ENCODE results near the gene C7orf57. TPM values are rescaled to one million over a fixed set of nuclear protein-coding genes. Genes with fewer than 3 reads are reported as not detected.
"Not testable (repeated sequence)": the region's sequence is repeated elsewhere in the genome, so short reads cannot be mapped to it uniquely, and the experiment has no call there.

Gene C7orf57
- total and polyA plus RNA-seq, 2 donors (not counting 3 experiments of a cell fraction or from before 2014, with no cell fraction given): not detected

- no peak for DNase-seq (ENCODE audit: low read depth, low spot score)
- no peaks in the 10 kb centered on the region for H3K36me3 ChIP-seq (ENCODE audit: control insufficient read depth in 2 of 2, extremely low read depth in 1 of 2, insufficient read depth in 2 of 2, low read length in 2 of 2)
- ChIA-PET POLR2A (no interaction called here), CTCF (interaction anchor here (1.0 to 1.3 kb wide), 3 partner anchors 32 to 134 kb away, joined by 3 to 5 read pairs (median 3); no protein-coding TSS in a partner anchor)
- FAIRE-seq: no peak
- H2AFZ ChIP-seq (ENCODE audit: low read depth, low read length): no peak overlapping the region
- no peaks in the 10 kb centered on the region for H3K27me3 ChIP-seq (ENCODE audit: control insufficient read depth in 2 of 2, insufficient read depth in 2 of 2, low read length in 2 of 2)
- H3K9ac ChIP-seq (replicated peaks; ENCODE audit: extremely low read depth, insufficient read depth, low read length): no peak overlapping the region
- intact Hi-C loops (cut with micrococcal nuclease) (no loop called here), dilution Hi-C loops (cut with MboI; ENCODE audit: extremely low pct_ligation_motif_present, low sequenced_read_pairs) (no loop called here)
- no peaks in the 10 kb centered on the region for H4K20me1 ChIP-seq (replicated peaks; ENCODE audit: control insufficient read depth, extremely low read depth, insufficient read depth, low read length)
- no peak for TF ChIP-seq CTCF (IDR thresholded peaks at IDR 0.05; ENCODE audit: extremely low read depth in 1 of 2, insufficient read depth in 1 of 2, low read depth in 1 of 2, low read length in 2 of 2)
- no peak for TF ChIP-seq FOS (IDR thresholded peaks at IDR 0.05; ENCODE audit: borderline replicate concordance, insufficient read depth, low read length)
- TF ChIP-seq MAX (IDR thresholded peaks at IDR 0.05; ENCODE audit: insufficient read depth, insufficient read length): no peak
- no peak for TF ChIP-seq EZH2 (IDR thresholded peaks at IDR 0.05; ENCODE audit: borderline replicate concordance, low read depth, low read length, severe bottlenecking)
- no peak for TF ChIP-seq POLR2A (IDR thresholded peaks at IDR 0.05; ENCODE audit: low read depth, low read length)
- TF ChIP-seq POLR2AphosphoS5 (IDR thresholded peaks at IDR 0.05; ENCODE audit: insufficient read depth, low read depth, low read length): no peak
- no peak for TF ChIP-seq GATA2 (IDR thresholded peaks at IDR 0.05; ENCODE audit: insufficient read depth, insufficient read length, low read depth, low read length)
- TF ChIP-seq MYC (IDR thresholded peaks at IDR 0.05; ENCODE audit: low read depth, low read length): no peak
- no peak for TF ChIP-seq JUN (IDR thresholded peaks at IDR 0.05; ENCODE audit: borderline replicate concordance, insufficient read depth, insufficient read length, low read depth)
- no peak overlapping the region for H3K27ac ChIP-seq (ENCODE audit: insufficient read depth, low read depth, low read length)
- no peak overlapping the region for H3K4me3 ChIP-seq (replicated peaks in 1 of 3; ENCODE audit: insufficient read depth in 1 of 3, low read depth in 1 of 3, low read length in 3 of 3)
- H3K9me1 ChIP-seq (replicated peaks; ENCODE audit: control insufficient read depth, extremely low read depth, insufficient read depth, low read length): no peaks in the 10 kb centered on the region
- no peaks in the 10 kb centered on the region for H3K79me2 ChIP-seq (ENCODE audit: control insufficient read depth, insufficient read depth, low read length)
- no peak overlapping the region for H3K4me2 ChIP-seq (ENCODE audit: insufficient read depth, low read length)
- no peaks in the 10 kb centered on the region for H3K9me3 ChIP-seq (replicated peaks; ENCODE audit: control insufficient read depth, insufficient read depth, low read length)
- H3K4me1 ChIP-seq (ENCODE audit: control insufficient read depth, extremely low read depth, insufficient read depth, low read length): peaks cover 2% of the 10 kb centered on the region
- BruUV-seq (replicated peaks): no TSS peak
These were observed 43.1 kb downstream of the C7orf57 start for GRCh38 chr7:48078470-48078869.

GRCh38 chr7:48082378-48082777 lies 47.0 kb downstream of the C7orf57 start:
- H3K9me1 ChIP-seq (replicated peaks; ENCODE audit: control insufficient read depth, extremely low read depth, insufficient read depth, low read length); DNase-seq (ENCODE audit: low read depth, low spot score); H3K4me3 ChIP-seq (replicated peaks in 1 of 3; ENCODE audit: insufficient read depth in 1 of 3, low read depth in 1 of 3, low read length in 3 of 3); H3K27ac ChIP-seq (ENCODE audit: insufficient read depth, low read depth, low read length); H3K79me2 ChIP-seq (ENCODE audit: control insufficient read depth, insufficient read depth, low read length); H3K9ac ChIP-seq (replicated peaks; ENCODE audit: extremely low read depth, insufficient read depth, low read length); BruUV-seq (replicated peaks); FAIRE-seq; H3K27me3 ChIP-seq (ENCODE audit: control insufficient read depth in 2 of 2, insufficient read depth in 2 of 2, low read length in 2 of 2); H3K9me3 ChIP-seq (replicated peaks; ENCODE audit: control insufficient read depth, insufficient read depth, low read length); POLR2A ChIA-PET; H3K36me3 ChIP-seq (ENCODE audit: control insufficient read depth in 2 of 2, extremely low read depth in 1 of 2, insufficient read depth in 2 of 2, low read length in 2 of 2); H4K20me1 ChIP-seq (replicated peaks; ENCODE audit: control insufficient read depth, extremely low read depth, insufficient read depth, low read length); dilution Hi-C loops (cut with MboI; ENCODE audit: extremely low pct_ligation_motif_present, low sequenced_read_pairs); H3K4me2 ChIP-seq (ENCODE audit: insufficient read depth, low read length); H2AFZ ChIP-seq (ENCODE audit: low read depth, low read length): not testable (repeated sequence)
- CTCF ChIA-PET: interaction anchor here (1.3 to 4.9 kb wide), 2 partner anchors 56 to 91 kb away, joined by 3 to 19 read pairs; no protein-coding TSS in a partner anchor
- intact Hi-C loops (cut with micrococcal nuclease): loop anchor here (10.0 kb wide), 1 partner anchor 628 kb away; no protein-coding TSS in a partner anchor
- H3K4me1 ChIP-seq (ENCODE audit: control insufficient read depth, extremely low read depth, insufficient read depth, low read length): peaks cover 36% of the 10 kb centered on the region
